ENCODE measurements around the gene PRKCA. TPM values are rescaled to one million over a fixed set of nuclear protein-coding genes. Genes with fewer than 3 reads are reported as not detected.

Gene PRKCA
- total RNA-seq, 6 experiments from 2014 or later, result 81.2 to 106 (median 92.9) TPM

GRCh38 chr17:66281661-66282369 is 20.6 kb upstream of the PRKCA start:
- no peak for TF ChIP-seq CTCF (IDR thresholded peaks at IDR 0.05)
- H3K27me3 Mint-ChIP-seq (ENCODE audit: insufficient read depth), result no peaks in the 10 kb centered on the region
- peaks cover 23% of the 10 kb centered on the region for H3K4me1 Mint-ChIP-seq (ENCODE audit: low read depth)
- H3K27ac Mint-ChIP-seq, result no peak overlapping the region
- DNase-seq, result no peak
- H3K9me3 Mint-ChIP-seq, result no peaks in the 10 kb centered on the region
- H3K4me3 Mint-ChIP-seq, result no peak overlapping the region
- H3K36me3 Mint-ChIP-seq (ENCODE audit: low read depth), result peaks cover 4% of the 10 kb centered on the region

GRCh38 chr17:66283296-66283934 is 19.0 kb upstream of the PRKCA start:
- Mint-ChIP-seq H3K4me3 (no peak overlapping the region), H3K9me3 (no peaks in the 10 kb centered on the region), H3K4me1 (ENCODE audit: low read depth) (peaks cover 13% of the 10 kb centered on the region; the same call in 1 of the 2 replicates), H3K36me3 (ENCODE audit: low read depth) (peaks cover 4% of the 10 kb centered on the region), H3K27me3 (ENCODE audit: insufficient read depth) (0 out of 2 replicates have a peak, but pooled peaks cover 3% of the 10 kb centered on the region), H3K27ac (no peak overlapping the region)
- no peak for DNase-seq
- TF ChIP-seq CTCF (IDR thresholded peaks at IDR 0.05), result no peak

GRCh38 chr17:66283971-66284370 is 18.4 kb upstream of the PRKCA start:
- DNase-seq, result no peak
- Mint-ChIP-seq H3K9me3 (no peaks in the 10 kb centered on the region), H3K36me3 (ENCODE audit: low read depth) (peaks cover 4% of the 10 kb centered on the region), H3K27me3 (ENCODE audit: insufficient read depth) (0 out of 2 replicates have a peak, but pooled peaks cover 3% of the 10 kb centered on the region), H3K4me3 (no peak overlapping the region), H3K27ac (no peak overlapping the region), H3K4me1 (ENCODE audit: low read depth) (peaks cover 13% of the 10 kb centered on the region; the same call in 1 of the 2 replicates)
- no peak for TF ChIP-seq CTCF (IDR thresholded peaks at IDR 0.05)

- TF ChIP-seq CTCF (IDR thresholded peaks at IDR 0.05), result no peak
- H3K27ac Mint-ChIP-seq, result no peak overlapping the region
- H3K27me3 Mint-ChIP-seq (ENCODE audit: insufficient read depth), result 0 out of 2 replicates have a peak, but pooled peaks cover 3% of the 10 kb centered on the region
- DNase-seq, result no peak
- H3K9me3 Mint-ChIP-seq, result no peaks in the 10 kb centered on the region
- H3K36me3 Mint-ChIP-seq (ENCODE audit: low read depth), result peaks cover 4% of the 10 kb centered on the region
- no peak overlapping the region for H3K4me3 Mint-ChIP-seq
- H3K4me1 Mint-ChIP-seq (ENCODE audit: low read depth), result peaks cover 13% of the 10 kb centered on the region; the same call in 1 of the 2 replicates
Observed at GRCh38 chr17:66285149-66285548, 17.3 kb upstream of the PRKCA start.

GRCh38 chr17:66287911-66288310 is 14.5 kb upstream of the PRKCA start:
- Mint-ChIP-seq H3K27ac (no peak overlapping the region), H3K36me3 (ENCODE audit: low read depth) (no peaks in the 10 kb centered on the region; the same call in 1 of the 2 replicates), H3K4me3 (no peak overlapping the region), H3K4me1 (ENCODE audit: low read depth) (peaks cover 5% of the 10 kb centered on the region; the same call in 1 of the 2 replicates), H3K27me3 (ENCODE audit: insufficient read depth) (0 out of 2 replicates have a peak, but pooled peaks cover 3% of the 10 kb centered on the region), H3K9me3 (no peaks in the 10 kb centered on the region)
- DNase-seq, result no peak
- no peak for TF ChIP-seq CTCF (IDR thresholded peaks at IDR 0.05)

Data from HFFc6 (cell line).